Measurements from ENCODE around the gene LRRC40. TPM values are rescaled to one million over a fixed set of nuclear protein-coding genes. Genes with fewer than 3 reads are reported as not detected.

LRRC40 gene
- total RNA-seq, 6 donors from 2014 or later, result 7.5 to 18.3 (median 11.3) TPM

- no peaks in the 10 kb centered on the region for H3K4me1 ChIP-seq
- no peaks in the 10 kb centered on the region for H3K9me3 ChIP-seq
- ATAC-seq (ENCODE audit: low FRiP score in 2 of 2), result no peak
- DNase-seq, result no peak
- H3K27me3 ChIP-seq, result no peaks in the 10 kb centered on the region
- WGBS, 2 donors, result 96% methylated on average over 3 of the region's 3 CpGs
- no peak overlapping the region for H3K4me3 ChIP-seq
- no peak for TF ChIP-seq CTCF (IDR thresholded peaks at IDR 0.05)
- no peak for TF ChIP-seq POLR2AphosphoS5 (IDR thresholded peaks at IDR 0.05)
- no peak for TF ChIP-seq POLR2A (IDR thresholded peaks at IDR 0.05)
- no peak for TF ChIP-seq EP300 (IDR thresholded peaks at IDR 0.05)
- no peak overlapping the region for H3K27ac ChIP-seq
- peaks cover 0 to 38% (median 3%) of the 10 kb centered on the region in 4 donors for H3K36me3 ChIP-seq
These were observed 51.6 kb downstream of the LRRC40 start for GRCh38 chr1:70153739-70154138.

- 94 to 100% methylated on average over 1 of the region's 1 CpG for WGBS, 2 donors
These were observed 54.9 kb downstream of the LRRC40 start for GRCh38 chr1:70150444-70150843.

GRCh38 chr1:70146488-70146887, 58.9 kb downstream of the LRRC40 start:
- ATAC-seq (ENCODE audit: low FRiP score in 2 of 2), result no peak
- DNase-seq, result no peak
- H3K36me3 ChIP-seq, result peaks cover 0 to 29% (median 5%) of the 10 kb centered on the region in 4 donors

More at GRCh38 chr1:70150444-70150843, 54.9 kb downstream of the LRRC40 start:
- no peaks in the 10 kb centered on the region for H3K4me1 ChIP-seq
- no peak overlapping the region for H3K27ac ChIP-seq
- no peaks in the 10 kb centered on the region for H3K27me3 ChIP-seq
- ATAC-seq (ENCODE audit: low FRiP score in 2 of 2) (no peak), DNase-seq (no peak)
- H3K36me3 ChIP-seq, result peaks cover 0 to 37% (median 5%) of the 10 kb centered on the region in 4 donors
- H3K9me3 ChIP-seq, result no peaks in the 10 kb centered on the region
- TF ChIP-seq EP300 (IDR thresholded peaks at IDR 0.05) (no peak), POLR2A (IDR thresholded peaks at IDR 0.05) (no peak), CTCF (IDR thresholded peaks at IDR 0.05) (no peak), POLR2AphosphoS5 (IDR thresholded peaks at IDR 0.05) (no peak)
- no peak overlapping the region for H3K4me3 ChIP-seq

GRCh38 chr1:70143048-70143659, 62.2 kb downstream of the LRRC40 start:
- Histone ChIP-seq H3K27me3 (no peaks in the 10 kb centered on the region), H3K4me3 (no peak overlapping the region), H3K4me1 (no peaks in the 10 kb centered on the region), H3K9me3 (no peaks in the 10 kb centered on the region), H3K36me3 (peaks cover 0 to 15% (median 1%) of the 10 kb centered on the region in 4 donors), H3K27ac (no peak overlapping the region)
- DNase-seq (no peak), ATAC-seq (ENCODE audit: low FRiP score in 2 of 2) (no peak)
- WGBS, 2 donors, result 67 to 72% methylated on average over 4 of the region's 4 CpGs
- no peak for TF ChIP-seq CTCF (IDR thresholded peaks at IDR 0.05)

More at GRCh38 chr1:70146488-70146887, 58.9 kb downstream of the LRRC40 start:
- Histone ChIP-seq H3K9me3 (no peaks in the 10 kb centered on the region), H3K27ac (no peak overlapping the region), H3K4me3 (no peak overlapping the region), H3K4me1 (no peaks in the 10 kb centered on the region), H3K27me3 (no peaks in the 10 kb centered on the region)
- TF ChIP-seq CTCF (IDR thresholded peaks at IDR 0.05), result no peak
- no peak for TF ChIP-seq POLR2AphosphoS5 (IDR thresholded peaks at IDR 0.05)
- no peak for TF ChIP-seq POLR2A (IDR thresholded peaks at IDR 0.05)
- TF ChIP-seq EP300 (IDR thresholded peaks at IDR 0.05), result no peak

- 68 to 72% methylated on average over 2 of the region's 2 CpGs for WGBS, 2 donors
- Histone ChIP-seq H3K27me3 (no peaks in the 10 kb centered on the region), H3K27ac (no peak overlapping the region), H3K4me3 (no peak overlapping the region), H3K4me1 (no peaks in the 10 kb centered on the region), H3K9me3 (no peaks in the 10 kb centered on the region), H3K36me3 (peaks cover 0 to 5% (median 0%) of the 10 kb centered on the region in 4 donors)
- no peak for DNase-seq
- TF ChIP-seq POLR2AphosphoS5 (IDR thresholded peaks at IDR 0.05), result no peak
- no peak for TF ChIP-seq CTCF (IDR thresholded peaks at IDR 0.05)
- TF ChIP-seq EP300 (IDR thresholded peaks at IDR 0.05), result no peak
- no peak for TF ChIP-seq POLR2A (IDR thresholded peaks at IDR 0.05)
- ATAC-seq (ENCODE audit: low FRiP score in 2 of 2), result no peak
These were observed 63.3 kb downstream of the LRRC40 start for GRCh38 chr1:70142075-70142474.
